Thoracic aorta (tissue), 2 donors: Measurements from ENCODE around the gene TMEM263. TPM values are rescaled to one million over a fixed set of nuclear protein-coding genes. Genes with fewer than 3 reads are reported as not detected.

Source experiments
- ATAC-seq: fragments of 150-250 bp; one replicate; pipeline ENCODE4 v1.8.0; 2017; ENCODE audit warnings: low read depth; ENCODE audit not compliant: insufficient number of reproducible peaks, low FRiP score
- DNase-seq: peaks from one replicate; pipeline ENCODE4 v3.0.0-alpha.2; 2020; ENCODE audit warnings: low spot score
- H3K27ac ChIP-seq, 2 donors: fragments of 200-600 bp; sonication (generic); 1 replicate in 1 of 2; 2 replicates in 1 of 2; pipeline ENCODE4 v1.5.1; 2016; ENCODE audit warnings: mild to moderate bottlenecking in 2 of 2, moderate library complexity in 2 of 2
- H3K27me3 ChIP-seq: fragments of 200-600 bp; sonication (generic); replicated peaks from 2 replicates; pipeline ENCODE4 v1.6.0; 2016; ENCODE audit warnings: mild to moderate bottlenecking; ENCODE audit not compliant: insufficient read depth
- H3K36me3 ChIP-seq: fragments of 200-600 bp; sonication (generic); one replicate; pipeline ENCODE4 v1.5.1; 2016
- H3K4me1 ChIP-seq, 2 donors: fragments of 200-600 bp; sonication (generic); 1 replicate in 1 of 2; 2 replicates in 1 of 2; pipeline versions ENCODE4 v1.5.1 to v1.6.0; 2016; ENCODE audit warnings: low read depth in 2 of 2, mild to moderate bottlenecking in 1 of 2; ENCODE audit not compliant: control insufficient read depth in 1 of 2
- H3K4me3 ChIP-seq: fragments of 200-600 bp; sonication (generic); 2 replicates; pipeline ENCODE4 v1.5.1; 2016; ENCODE audit warnings: mild to moderate bottlenecking
- H3K9me3 ChIP-seq: fragments of 200-600 bp; sonication (generic); 2 replicates; pipeline ENCODE4 v1.5.1; 2016
- CTCF ChIP-seq: fragments of 200-600 bp; sonication (generic); IDR thresholded peaks from one replicate; pipeline ENCODE4 v1.5.1; 2019; ENCODE audit warnings: antibody characterized with exemption
- total RNA-seq, 2 donors: library from RNA; depleted of rRNA; stranded (reverse); fragments of >200 nt; gene quantifications; one replicate each; pipeline versions ENCODE4 v1.1.0 to v1.2.3, GENCODE V29; 2016

TMEM263 gene
- total RNA-seq, 2 donors from 2014 or later: 32.2 to 57.8 TPM

DNA sequence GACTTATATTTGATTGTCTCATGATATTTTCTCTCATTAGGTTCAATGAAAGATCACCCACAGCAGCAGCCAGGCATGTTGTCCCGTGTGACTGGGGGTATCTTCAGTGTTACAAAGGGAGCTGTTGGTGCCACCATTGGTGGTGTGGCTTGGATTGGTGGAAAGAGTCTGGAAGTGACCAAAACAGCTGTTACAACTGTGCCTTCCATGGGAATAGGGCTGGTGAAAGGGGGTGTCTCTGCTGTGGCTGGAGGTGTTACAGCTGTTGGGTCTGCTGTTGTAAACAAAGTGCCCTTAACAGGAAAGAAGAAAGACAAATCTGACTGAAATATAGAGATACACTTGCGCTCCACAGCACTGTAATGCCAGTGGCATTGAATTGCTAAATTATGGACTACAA is 15.4 kb downstream of the TMEM263 start:
- Histone ChIP-seq H3K36me3 (peaks cover 26% of the 10 kb centered on the region), H3K9me3 (no peaks in the 10 kb centered on the region), H3K4me1 (peaks cover 22 to 28% of the 10 kb centered on the region in 2 donors), H3K27me3 (no peaks in the 10 kb centered on the region), H3K4me3 (no peak overlapping the region), H3K27ac (no peak overlapping the region)
- DNase-seq (no peak), ATAC-seq (no peak)
- TF ChIP-seq CTCF: no peak

DNA sequence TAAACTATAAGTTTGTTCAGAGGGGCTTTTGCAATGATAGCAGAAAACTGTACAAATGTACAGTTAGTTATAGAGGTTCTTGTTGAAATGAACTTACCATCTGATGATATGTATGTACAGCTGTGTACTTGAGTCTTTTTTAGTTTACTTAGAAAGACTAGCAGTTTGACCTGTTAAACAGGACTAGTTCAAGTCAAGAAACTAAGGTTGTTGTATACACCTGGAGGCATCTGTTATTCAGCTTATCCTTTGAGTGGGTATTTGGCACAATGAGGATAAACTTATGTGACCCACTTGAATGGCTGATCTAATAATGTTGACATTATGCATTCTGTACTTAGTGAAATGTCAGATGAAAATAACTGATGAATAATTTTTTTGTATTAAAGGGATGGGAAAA is 17.8 kb downstream of the TMEM263 start:
- Histone ChIP-seq H3K4me1 (peaks cover 35 to 51% of the 10 kb centered on the region in 2 donors), H3K36me3 (peaks cover 14% of the 10 kb centered on the region), H3K27me3 (no peaks in the 10 kb centered on the region), H3K4me3 (no peak overlapping the region), H3K27ac (no peak overlapping the region), H3K9me3 (no peaks in the 10 kb centered on the region)
- no peak for ATAC-seq
- TF ChIP-seq CTCF: no peak
- no peak for DNase-seq

DNA sequence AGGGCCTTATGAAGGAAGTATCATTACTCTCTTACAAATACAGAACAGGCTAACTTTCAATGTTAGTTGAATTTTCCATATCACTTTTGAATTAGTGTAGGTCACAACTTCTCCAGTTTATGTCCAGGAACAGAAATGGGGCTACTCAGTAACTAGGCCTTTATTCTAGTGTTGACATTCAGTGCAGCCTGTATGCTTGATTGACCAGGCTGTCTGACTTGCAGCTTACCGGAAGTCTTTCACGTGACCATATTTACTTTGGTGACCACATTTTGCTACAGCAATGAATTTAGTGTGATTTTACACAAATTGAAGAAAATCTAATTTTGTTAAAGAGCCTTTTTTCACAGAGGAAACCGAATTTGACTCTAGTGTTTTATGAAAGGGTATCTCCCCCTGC is 18.8 kb downstream of the TMEM263 start:
- Histone ChIP-seq H3K9me3 (no peaks in the 10 kb centered on the region), H3K27ac (no peak overlapping the region), H3K4me3 (no peak overlapping the region), H3K27me3 (no peaks in the 10 kb centered on the region), H3K36me3 (peaks cover 14% of the 10 kb centered on the region), H3K4me1 (peaks cover 37 to 55% of the 10 kb centered on the region in 2 donors)
- ATAC-seq (no peak), DNase-seq (no peak)
- TF ChIP-seq CTCF: no peak

DNA sequence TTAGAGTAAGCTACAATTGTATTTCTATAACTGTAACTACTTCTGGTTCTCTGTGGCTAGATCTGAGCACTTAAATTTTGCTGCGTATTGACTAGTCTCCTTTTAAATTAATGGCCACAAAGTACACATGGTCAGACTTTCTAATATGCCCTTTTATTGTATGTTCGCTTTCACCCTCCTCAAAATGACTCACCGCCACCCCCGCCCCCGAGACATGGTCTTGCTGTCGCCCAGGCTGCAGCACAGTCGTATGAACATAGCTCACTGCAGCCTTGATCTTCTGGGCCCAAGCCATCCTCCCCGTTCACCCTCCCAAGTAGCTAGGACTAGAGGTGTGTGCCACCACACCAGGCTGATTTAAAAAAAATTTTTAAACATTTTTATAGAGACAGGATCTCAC is 19.4 kb downstream of the TMEM263 start:
- TF ChIP-seq CTCF: no peak
- peaks cover 14% of the 10 kb centered on the region for H3K36me3 ChIP-seq
- H3K4me1 ChIP-seq: peaks cover 37 to 56% of the 10 kb centered on the region in 2 donors
- no peak for DNase-seq
- ATAC-seq: no peak
- H3K27ac ChIP-seq: no peak overlapping the region
- no peaks in the 10 kb centered on the region for H3K9me3 ChIP-seq
- no peaks in the 10 kb centered on the region for H3K27me3 ChIP-seq
- no peak overlapping the region for H3K4me3 ChIP-seq

DNA sequence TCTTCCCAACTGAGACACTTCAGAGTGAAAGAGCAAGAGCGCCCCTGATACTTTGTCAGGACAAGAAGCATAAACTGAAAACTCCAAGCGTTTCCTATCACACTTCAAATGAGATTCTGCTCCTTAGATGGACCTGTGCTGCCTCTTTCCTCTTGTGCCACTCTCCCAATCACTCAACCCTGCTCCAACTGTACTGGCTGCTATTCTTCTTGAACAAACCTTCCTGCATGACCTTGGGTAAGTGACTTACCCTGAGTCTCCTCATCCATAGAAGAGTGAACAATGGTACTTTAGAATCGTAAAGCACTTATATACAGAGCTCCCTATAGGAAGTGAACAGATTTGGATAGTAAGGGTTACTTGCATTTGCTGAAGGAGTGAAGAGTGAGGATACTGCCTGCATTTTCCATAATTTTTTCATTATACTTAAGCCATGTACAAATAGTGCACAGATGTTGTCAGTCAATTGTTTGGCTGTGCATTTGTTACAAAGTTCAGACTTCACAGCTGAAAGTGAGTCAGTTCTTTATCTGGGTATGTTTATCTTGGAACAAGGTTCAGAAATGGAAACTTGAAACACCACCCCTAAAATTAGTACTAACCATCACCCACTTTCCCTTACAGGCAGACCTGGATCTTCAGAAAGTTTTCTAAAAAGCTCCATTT is 20.4 kb downstream of the TMEM263 start:
- H3K36me3 ChIP-seq: peaks cover 10% of the 10 kb centered on the region
- no peak overlapping the region for H3K4me3 ChIP-seq
- ATAC-seq (no peak), DNase-seq (no peak)
- H3K4me1 ChIP-seq: peaks cover 44 to 66% of the 10 kb centered on the region in 2 donors
- H3K9me3 ChIP-seq: no peaks in the 10 kb centered on the region
- no peak overlapping the region for H3K27ac ChIP-seq
- no peak for TF ChIP-seq CTCF
- H3K27me3 ChIP-seq: no peaks in the 10 kb centered on the region
